C4-2B (cell line): ENCODE data around the gene POLA2.
"Not testable (repeated sequence)": the region's sequence is repeated elsewhere in the genome, so short reads cannot be mapped to it uniquely, and the experiment has no call there.

Source experiments
- H3K27ac ChIP-seq: fragments of 450-650 bp; 2 replicates; pipeline ENCODE4 v1.5.1; 2017
- ZFX ChIP-seq: fragments of 450-650 bp; IDR thresholded peaks from 2 replicates; pipeline ENCODE4 v1.6.1; 2017
- TF ChIP-seq, protein P1 (sequence below): fragments of 450-650 bp; conservative IDR thresholded peaks from 2 replicates; pipeline ENCODE4 v1.5.1; 2017; ENCODE audit warnings: mild to moderate bottlenecking

The POLA2 gene

DNA sequence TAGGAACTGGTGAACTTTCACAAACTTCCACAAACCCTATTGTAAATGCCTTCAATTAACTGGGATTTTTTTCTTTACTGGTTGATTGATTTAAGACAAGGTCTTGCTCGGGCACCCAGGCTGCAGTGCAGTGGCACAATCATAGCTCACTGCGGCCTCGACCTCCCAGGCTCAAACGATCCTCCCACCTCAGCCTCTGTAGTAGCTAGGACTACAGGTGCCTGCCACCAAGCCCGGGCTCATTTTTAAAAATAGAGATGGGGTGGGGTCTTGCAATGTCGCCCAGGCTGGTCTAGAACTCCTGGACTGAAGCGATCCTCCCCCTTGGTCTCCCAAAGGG, 35.7 kb upstream of the POLA2 start:
- TF ChIP-seq ZFX = no peak
- TF ChIP-seq, protein P1, sequence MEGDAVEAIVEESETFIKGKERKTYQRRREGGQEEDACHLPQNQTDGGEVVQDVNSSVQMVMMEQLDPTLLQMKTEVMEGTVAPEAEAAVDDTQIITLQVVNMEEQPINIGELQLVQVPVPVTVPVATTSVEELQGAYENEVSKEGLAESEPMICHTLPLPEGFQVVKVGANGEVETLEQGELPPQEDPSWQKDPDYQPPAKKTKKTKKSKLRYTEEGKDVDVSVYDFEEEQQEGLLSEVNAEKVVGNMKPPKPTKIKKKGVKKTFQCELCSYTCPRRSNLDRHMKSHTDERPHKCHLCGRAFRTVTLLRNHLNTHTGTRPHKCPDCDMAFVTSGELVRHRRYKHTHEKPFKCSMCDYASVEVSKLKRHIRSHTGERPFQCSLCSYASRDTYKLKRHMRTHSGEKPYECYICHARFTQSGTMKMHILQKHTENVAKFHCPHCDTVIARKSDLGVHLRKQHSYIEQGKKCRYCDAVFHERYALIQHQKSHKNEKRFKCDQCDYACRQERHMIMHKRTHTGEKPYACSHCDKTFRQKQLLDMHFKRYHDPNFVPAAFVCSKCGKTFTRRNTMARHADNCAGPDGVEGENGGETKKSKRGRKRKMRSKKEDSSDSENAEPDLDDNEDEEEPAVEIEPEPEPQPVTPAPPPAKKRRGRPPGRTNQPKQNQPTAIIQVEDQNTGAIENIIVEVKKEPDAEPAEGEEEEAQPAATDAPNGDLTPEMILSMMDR = no peak
- no peak overlapping the region for H3K27ac ChIP-seq

GRCh38 chr11:65227879-65228278, 33.9 kb upstream of the POLA2 start:
- TF ChIP-seq ZFX = no peak
- TF ChIP-seq, protein P1 = no peak
- H3K27ac ChIP-seq = no peak overlapping the region

DNA sequence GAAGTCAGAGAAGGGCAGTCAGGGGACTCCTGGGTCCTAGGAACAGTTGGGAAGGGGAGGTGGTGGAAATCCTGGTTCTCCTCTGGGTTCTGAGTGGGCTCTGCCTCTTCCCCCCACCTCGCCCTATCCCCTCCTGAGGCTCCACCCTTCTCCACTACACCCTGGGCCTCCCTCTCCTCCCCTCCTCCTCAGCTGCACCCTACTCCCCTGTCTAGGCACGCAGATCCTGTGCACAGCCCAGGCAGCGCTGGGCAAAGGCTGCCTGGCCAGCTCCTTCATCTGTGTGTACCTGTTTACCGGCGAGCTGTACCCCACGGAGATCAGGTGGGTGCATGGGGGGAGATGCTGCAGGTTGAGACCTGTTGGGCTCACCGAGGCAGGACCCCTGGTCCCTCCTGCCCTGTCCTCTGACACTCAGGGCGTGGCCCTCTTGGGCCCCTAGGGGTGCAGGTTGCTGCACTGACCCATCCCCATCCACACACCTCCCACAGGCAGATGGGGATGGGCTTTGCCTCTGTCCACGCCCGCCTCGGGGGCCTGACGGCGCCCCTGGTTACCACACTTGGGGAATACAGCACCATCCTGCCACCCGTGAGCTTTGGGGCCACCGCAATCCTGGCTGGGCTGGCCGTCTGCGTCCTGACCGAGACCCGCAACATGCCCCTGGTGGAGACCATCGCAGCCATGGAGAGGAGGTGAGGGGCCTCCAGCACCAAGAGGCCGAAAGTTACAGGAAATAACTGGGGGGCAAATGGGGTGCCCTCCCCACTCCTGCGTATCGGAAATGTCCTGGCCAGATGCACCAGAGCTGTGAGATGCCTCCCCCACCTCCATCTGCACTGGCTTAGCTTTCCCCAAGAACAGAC, 25.3 kb upstream of the POLA2 start:
- no peak overlapping the region for H3K27ac ChIP-seq
- TF ChIP-seq, protein P1 = no peak
- no peak for TF ChIP-seq ZFX

GRCh38 chr11:65238302-65238701, 23.5 kb upstream of the POLA2 start:
- not testable (repeated sequence) for H3K27ac ChIP-seq

DNA sequence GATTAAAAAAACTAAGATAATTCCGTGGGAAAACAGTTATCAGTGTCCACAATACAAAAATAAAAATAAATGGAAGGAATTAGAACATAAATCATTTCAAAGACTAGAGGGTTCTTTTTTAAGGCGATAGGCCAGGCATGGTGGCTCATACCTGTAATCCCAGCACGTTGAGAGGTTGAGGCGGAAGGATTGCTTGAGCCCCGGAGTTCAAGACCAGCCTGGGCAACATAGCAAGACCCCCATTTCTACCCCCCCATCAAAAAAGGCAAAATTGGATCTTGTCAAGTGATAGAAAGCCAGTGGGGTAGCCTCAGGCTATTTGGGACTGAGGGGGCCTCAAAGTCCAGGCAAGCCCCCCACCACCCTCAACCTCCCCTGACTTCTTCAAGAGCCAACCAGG, 20.6 kb upstream of the POLA2 start:
- TF ChIP-seq, protein P1 = no peak
- H3K27ac ChIP-seq = no peak overlapping the region

DNA sequence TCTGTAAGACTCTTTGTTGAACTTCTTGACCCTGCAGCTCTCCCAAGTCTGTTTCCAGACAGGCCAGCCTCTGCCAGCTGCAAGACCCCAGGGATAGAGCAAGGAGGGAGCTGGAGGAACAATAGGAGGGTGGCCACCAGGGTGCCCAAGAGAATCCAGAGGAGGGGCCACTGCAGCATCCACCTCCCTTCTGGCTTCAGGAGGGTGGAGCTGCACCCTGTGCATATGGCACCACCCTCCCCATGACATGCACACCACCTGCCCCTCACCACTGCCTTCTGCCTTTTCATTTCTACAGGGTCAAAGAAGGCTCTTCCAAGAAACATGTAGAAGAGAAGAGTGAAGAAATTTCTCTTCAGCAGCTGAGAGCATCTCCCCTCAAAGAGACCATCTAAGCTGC, 20.1 kb upstream of the POLA2 start:
- TF ChIP-seq, protein P1 = no peak
- no peak for TF ChIP-seq ZFX
- no peak overlapping the region for H3K27ac ChIP-seq

DNA sequence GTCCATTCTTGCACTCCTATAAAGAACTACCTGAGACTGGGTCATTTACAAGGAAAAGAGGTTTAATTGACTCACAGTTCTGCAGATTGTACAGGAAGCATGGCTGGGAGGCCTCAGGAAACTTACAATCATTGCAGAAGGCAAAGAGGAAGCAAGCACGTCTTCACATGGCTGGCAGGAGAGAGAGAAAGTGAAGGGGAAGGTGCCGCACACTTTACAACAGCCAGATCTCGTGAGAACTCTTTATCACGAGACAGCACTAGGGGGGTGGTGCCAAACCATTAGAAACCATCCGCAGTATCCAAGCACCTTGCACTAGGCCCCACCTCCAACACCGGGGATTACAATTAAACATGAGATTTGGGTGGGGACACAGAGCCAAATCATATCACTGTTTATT, 19.4 kb upstream of the POLA2 start:
- no peak overlapping the region for H3K27ac ChIP-seq
- no peak for TF ChIP-seq ZFX
- TF ChIP-seq, protein P1 = no peak

- H3K27ac ChIP-seq = no peak overlapping the region
- TF ChIP-seq ZFX = no peak
- TF ChIP-seq, protein P1 = no peak
Observed at GRCh38 chr11:65243797-65244196, 18.0 kb upstream of the POLA2 start.

GRCh38 chr11:65245046-65245445, 16.7 kb upstream of the POLA2 start:
- not testable (repeated sequence) for H3K27ac ChIP-seq
